GM18867 (cell line): ENCODE data around the gene ADCK1.
"Not testable (repeated sequence)": the region's sequence is repeated elsewhere in the genome, so short reads cannot be mapped to it uniquely, and the experiment has no call there.

Experiments
- ATAC-seq: cut with Tn5 transposase; IDR thresholded peaks from one replicate; pipeline ENCODE4 v1.9.1; 2021; ENCODE audit warnings: mild to moderate bottlenecking, moderate library complexity; ENCODE audit not compliant: unreplicated experiment

ADCK1 gene

GRCh38 chr14:77862154-77862786, 62.4 kb downstream of the ADCK1 start:
- ATAC-seq = peak; percentile 77

GRCh38 chr14:77864085-77864484, 64.2 kb downstream of the ADCK1 start:
- no peak for ATAC-seq

- ATAC-seq = no peak
Observed at GRCh38 chr14:77864580-77864979, 64.7 kb downstream of the ADCK1 start.

- ATAC-seq = no peak
Observed at GRCh38 chr14:77865455-77865854, 65.5 kb downstream of the ADCK1 start.

- no peak for ATAC-seq
Observed at GRCh38 chr14:77866932-77867331, 67.0 kb downstream of the ADCK1 start.

GRCh38 chr14:77867476-77867875, 67.6 kb downstream of the ADCK1 start:
- no peak for ATAC-seq

- ATAC-seq = no peak
Observed at GRCh38 chr14:77868552-77869285, 68.8 kb downstream of the ADCK1 start.

GRCh38 chr14:77869340-77869739, 69.4 kb downstream of the ADCK1 start:
- ATAC-seq = no peak

- ATAC-seq = no peak
Observed at GRCh38 chr14:77870646-77871045, 70.7 kb downstream of the ADCK1 start.

- ATAC-seq = no peak
Observed at GRCh38 chr14:77872152-77872551, 72.2 kb downstream of the ADCK1 start.

- no peak for ATAC-seq
Observed at GRCh38 chr14:77872983-77873382, 73.1 kb downstream of the ADCK1 start.

GRCh38 chr14:77878783-77879182, 78.9 kb downstream of the ADCK1 start:
- no peak for ATAC-seq

- ATAC-seq = no peak
Observed at GRCh38 chr14:77880056-77880455, 80.1 kb downstream of the ADCK1 start.

- no peak for ATAC-seq
Observed at GRCh38 chr14:77882098-77882497, 82.2 kb downstream of the ADCK1 start.

GRCh38 chr14:77882636-77883035, 82.7 kb downstream of the ADCK1 start:
- ATAC-seq = no peak

GRCh38 chr14:77883131-77883846, 83.4 kb downstream of the ADCK1 start:
- ATAC-seq = no peak

- ATAC-seq = no peak
Observed at GRCh38 chr14:77883847-77884238, 83.9 kb downstream of the ADCK1 start.

- no peak for ATAC-seq
Observed at GRCh38 chr14:77885367-77885766, 85.5 kb downstream of the ADCK1 start.

- no peak for ATAC-seq
Observed at GRCh38 chr14:77886010-77886409, 86.1 kb downstream of the ADCK1 start.

- ATAC-seq = not testable (repeated sequence)
Observed at GRCh38 chr14:77888903-77889302, 89.0 kb downstream of the ADCK1 start.

- ATAC-seq = no peak
Observed at GRCh38 chr14:77889971-77890442, 90.1 kb downstream of the ADCK1 start.

GRCh38 chr14:77890873-77891272, 91.0 kb downstream of the ADCK1 start:
- no peak for ATAC-seq
